HG02884 (cell line): ENCODE data around the gene TTC1.
A peak's percentile ranks its signal among the peaks of the same experiment; 100 is the strongest.

ENCODE experiments used
- ATAC-seq: cut with Tn5 transposase; IDR thresholded peaks from one replicate; pipeline ENCODE4 v1.9.1; 2021; ENCODE audit warnings: mild to moderate bottlenecking, moderate library complexity; ENCODE audit not compliant: unreplicated experiment

Gene TTC1

GRCh38 chr5:160082614-160083500 lies 73.9 kb downstream of the TTC1 start:
- ATAC-seq: no peak

DNA sequence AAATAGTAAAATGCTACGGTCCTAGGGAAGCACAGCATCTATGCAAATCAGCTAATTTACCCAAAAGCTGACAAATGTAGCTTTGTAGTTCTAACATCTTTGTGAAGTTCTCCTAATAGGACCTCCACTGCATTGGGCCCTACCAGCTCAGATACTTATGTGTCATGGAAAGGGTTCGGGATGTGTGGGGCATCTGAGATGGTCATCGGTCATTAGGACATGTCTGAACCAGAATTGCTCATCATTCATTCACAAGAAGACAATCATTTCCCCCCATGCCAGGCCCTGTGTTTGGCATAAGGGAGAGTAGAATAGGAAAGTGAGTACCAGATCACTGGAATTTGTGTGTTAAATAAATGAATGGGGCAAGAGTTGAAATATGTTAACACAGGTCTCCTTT lies 74.6 kb downstream of the TTC1 start:
- no peak for ATAC-seq

GRCh38 chr5:160084144-160084543 lies 75.2 kb downstream of the TTC1 start:
- ATAC-seq: no peak

DNA sequence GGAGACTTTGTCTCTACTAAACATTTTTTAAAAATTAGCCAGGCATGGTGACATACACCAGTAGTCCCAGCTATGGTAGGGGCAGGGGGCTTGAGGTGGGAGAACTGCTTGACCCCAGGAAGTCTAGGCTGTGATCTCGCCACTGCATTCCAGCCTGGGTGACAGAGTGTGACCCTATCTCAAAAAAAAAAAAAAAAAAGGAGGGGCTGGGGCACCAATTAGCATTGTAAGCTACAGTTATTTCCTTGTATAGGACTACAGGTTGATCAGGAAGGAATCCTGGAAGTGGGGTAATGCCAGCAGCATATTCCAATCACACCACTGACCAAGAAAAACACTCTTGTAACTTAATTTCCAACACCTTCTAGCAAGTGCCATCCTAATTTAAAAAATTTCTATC lies 78.3 kb downstream of the TTC1 start:
- no peak for ATAC-seq

DNA sequence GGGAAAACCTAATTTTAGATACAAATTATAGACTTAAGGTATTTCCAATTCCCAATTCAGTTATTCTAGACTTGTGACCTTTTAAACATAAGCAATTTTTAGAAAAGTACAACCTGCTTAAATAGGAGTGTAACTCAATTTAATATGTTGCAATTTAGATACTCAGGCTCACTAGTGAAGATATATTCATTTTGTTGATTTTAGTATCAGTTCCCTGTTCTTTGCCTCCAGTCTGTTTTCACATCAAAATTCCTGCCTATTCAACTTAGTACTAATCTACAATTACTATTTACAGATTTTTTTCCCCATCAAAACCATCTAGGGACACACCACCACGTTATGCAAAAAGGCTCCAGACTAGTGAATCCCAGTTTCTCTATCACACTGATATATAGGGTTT lies 79.9 kb downstream of the TTC1 start:
- no peak for ATAC-seq

- ATAC-seq: no peak
These were observed 80.6 kb downstream of the TTC1 start for GRCh38 chr5:160089531-160089930.

- no peak for ATAC-seq
These were observed 81.1 kb downstream of the TTC1 start for GRCh38 chr5:160090059-160090458.

GRCh38 chr5:160092514-160092913 lies 83.6 kb downstream of the TTC1 start:
- no peak for ATAC-seq

- ATAC-seq: peak; percentile 66
These were observed 84.2 kb downstream of the TTC1 start for GRCh38 chr5:160092960-160093707.

DNA sequence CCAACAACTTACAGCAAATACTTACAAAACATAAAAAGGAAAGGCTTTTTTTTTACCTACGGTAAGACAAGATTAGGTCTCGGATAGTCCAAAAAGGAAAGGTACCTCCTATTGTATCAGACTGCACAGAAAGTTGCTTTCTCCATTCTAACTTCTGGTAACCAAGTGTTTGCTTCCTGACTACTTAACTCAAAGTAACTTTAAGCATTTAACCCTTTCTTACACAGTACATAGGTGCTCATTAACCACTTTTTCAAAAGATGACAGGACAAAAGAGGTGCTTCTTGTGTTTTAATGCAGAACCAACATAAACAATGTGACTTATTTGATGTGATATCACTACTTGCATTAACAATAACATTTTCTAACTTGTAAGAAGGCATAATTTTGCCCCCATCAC lies 87.2 kb downstream of the TTC1 start:
- no peak for ATAC-seq

DNA sequence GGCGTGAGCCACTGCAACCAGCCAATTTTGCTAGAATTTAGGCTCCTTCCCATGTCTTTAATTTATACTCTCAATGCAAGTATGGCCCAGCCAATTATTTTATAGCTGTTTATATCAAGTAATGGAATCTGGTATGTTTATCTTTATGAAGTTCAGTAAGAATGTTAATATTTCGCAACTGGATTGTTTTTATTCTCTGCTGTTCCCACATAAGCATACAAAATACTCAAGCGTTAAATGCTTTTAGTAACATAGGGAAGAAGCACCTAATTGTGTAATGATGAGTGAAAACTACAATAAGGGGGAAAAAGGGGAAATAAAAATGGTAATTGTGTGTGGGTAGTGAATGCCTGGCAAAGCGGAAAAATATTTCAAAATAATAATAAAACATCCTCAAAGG lies 89.1 kb downstream of the TTC1 start:
- ATAC-seq: no peak

GRCh38 chr5:160105686-160106360 lies 96.9 kb downstream of the TTC1 start:
- peak; percentile 88 for ATAC-seq

- ATAC-seq: no peak
These were observed 99.2 kb downstream of the TTC1 start for GRCh38 chr5:160108124-160108523.
